ENCODE results near the gene NES. TPM values are rescaled to one million over a fixed set of nuclear protein-coding genes. Genes with fewer than 3 reads are reported as not detected.

Gene NES
- total and polyA plus RNA-seq, 12 donors = 46.8 to 389 (median 177) TPM

- peaks cover 10 to 34% (median 24%) of the 10 kb centered on the region in 9 donors for H3K4me1 ChIP-seq
- intact Hi-C loops (cut with DNase I) = loop anchor here in 7 of 10 donors (1.0 to 5.0 kb wide), 4 partner anchors 29 to 50 kb away; partner anchors contain the start of gene NES (in 3 of the 7)
- TF ChIP-seq CTCF (IDR thresholded peaks at IDR 0.05) = peak; percentile 39 to 74 (median 64)
- WGBS, 2 donors = 80 to 81% methylated on average over 2 of the region's 2 CpGs
- H3K36me3 ChIP-seq = no peaks in the 10 kb centered on the region
- peaks cover 19 to 100% (median 85%) of the 10 kb centered on the region in 7 donors for H3K27me3 ChIP-seq
- ATAC-seq = no peak
- peak in 1 of 2 donors; percentile 22 for DNase-seq
- no peak overlapping the region for H3K27ac ChIP-seq
- H3K9me3 ChIP-seq = no peaks in the 10 kb centered on the region
- H3K4me3 ChIP-seq = no peak overlapping the region
Observed at GRCh38 chr1:156627313-156627880, 49.8 kb downstream of the NES start.

GRCh38 chr1:156626079-156626438 is 51.1 kb downstream of the NES start:
- TF ChIP-seq CTCF (IDR thresholded peaks at IDR 0.05) = no peak
- WGBS, 2 donors = 40 to 42% methylated on average over 4 of the region's 4 CpGs
- Histone ChIP-seq H3K36me3 (no peaks in the 10 kb centered on the region), H3K9me3 (no peaks in the 10 kb centered on the region), H3K27me3 (peaks cover 19 to 100% (median 74%) of the 10 kb centered on the region in 7 donors), H3K27ac (no peak overlapping the region), H3K4me1 (peaks cover 10 to 34% (median 24%) of the 10 kb centered on the region in 9 donors), H3K4me3 (peak overlapping the region in 3 of 10 donors; percentile 55 to 58 (median 56))
- intact Hi-C loops (cut with DNase I) = loop anchor here in 7 of 10 donors (1.0 to 5.0 kb wide), 3 partner anchors 31 to 51 kb away; partner anchors contain the start of gene NES (in 2 of the 7)
- ATAC-seq (no peak), DNase-seq (no peak)

GRCh38 chr1:156625436-156626078 is 51.6 kb downstream of the NES start:
- H3K27me3 ChIP-seq = peaks cover 19 to 100% (median 70%) of the 10 kb centered on the region in 7 donors
- 2% methylated on average over 44 to 45 of the region's 45 CpGs for WGBS, 2 donors
- peak overlapping the region; percentile 34 to 58 (median 49) for H3K4me3 ChIP-seq
- peaks cover 10 to 34% (median 24%) of the 10 kb centered on the region in 9 donors for H3K4me1 ChIP-seq
- intact Hi-C loops (cut with DNase I) = loop anchor here in 7 of 10 donors (1.0 to 5.0 kb wide), 4 partner anchors 31 to 99 kb away; partner anchors contain the start of gene NES (in 2 of the 7)
- ATAC-seq (peak; percentile 27 to 75 (median 56)), DNase-seq (peak; percentile 43 to 73)
- no peaks in the 10 kb centered on the region for H3K9me3 ChIP-seq
- H3K36me3 ChIP-seq = no peaks in the 10 kb centered on the region
- TF ChIP-seq CTCF (IDR thresholded peaks at IDR 0.05) = peak; percentile 54 to 87 (median 81)
- H3K27ac ChIP-seq = peak overlapping the region in 7 of 10 donors; percentile 31 to 76 (median 64)

- WGBS, 2 donors = 1% methylated on average over 44 to 55 of the region's 55 CpGs
- DNase-seq (peak in 1 of 2 donors; percentile 23), ATAC-seq (peak in 4 of 8 donors; percentile 2 to 16 (median 6))
- Histone ChIP-seq H3K36me3 (no peaks in the 10 kb centered on the region), H3K4me3 (peak overlapping the region; percentile 34 to 58 (median 49)), H3K27ac (peak overlapping the region in 9 of 10 donors; percentile 45 to 76 (median 63)), H3K9me3 (no peaks in the 10 kb centered on the region), H3K4me1 (peaks cover 10 to 34% (median 24%) of the 10 kb centered on the region in 9 donors), H3K27me3 (peaks cover 19 to 100% (median 64%) of the 10 kb centered on the region in 7 donors)
- intact Hi-C loops (cut with DNase I) = loop anchor here in 4 of 10 donors (2.0 to 5.0 kb wide), 3 partner anchors 32 to 100 kb away; partner anchors contain the start of gene NES (in 2 of the 4)
- no peak for TF ChIP-seq CTCF (IDR thresholded peaks at IDR 0.05)
Observed at GRCh38 chr1:156624814-156625435, 52.3 kb downstream of the NES start.

All from heart right ventricle (tissue), 16 donors.